LNCaP clone FGC (cell line): ENCODE data around the gene CAMK2N2.

ENCODE experiments used
- DNase-seq: peaks from one replicate; pipeline ENCODE4 v3.0.0-alpha.2; 2011; ENCODE audit warnings: low read depth
- H3K4me3 ChIP-seq: 2 replicates; pipeline ENCODE4 v1.5.1; 2011; ENCODE audit warnings: mild to moderate bottlenecking, low read depth, low read length, control low read depth
- TF ChIP-seq, protein P1 (sequence below): IDR thresholded peaks from 2 replicates; pipeline ENCODE4 v1.5.1; 2012; ENCODE audit warnings: mild to moderate bottlenecking; ENCODE audit not compliant: control insufficient read depth, insufficient read depth; ENCODE audit errors: extremely low read depth

CAMK2N2 gene

GRCh38 chr3:184290331-184290730 lies 29.0 kb upstream of the CAMK2N2 start:
- no peak for DNase-seq
- no peak overlapping the region for H3K4me3 ChIP-seq
- TF ChIP-seq, protein P1, sequence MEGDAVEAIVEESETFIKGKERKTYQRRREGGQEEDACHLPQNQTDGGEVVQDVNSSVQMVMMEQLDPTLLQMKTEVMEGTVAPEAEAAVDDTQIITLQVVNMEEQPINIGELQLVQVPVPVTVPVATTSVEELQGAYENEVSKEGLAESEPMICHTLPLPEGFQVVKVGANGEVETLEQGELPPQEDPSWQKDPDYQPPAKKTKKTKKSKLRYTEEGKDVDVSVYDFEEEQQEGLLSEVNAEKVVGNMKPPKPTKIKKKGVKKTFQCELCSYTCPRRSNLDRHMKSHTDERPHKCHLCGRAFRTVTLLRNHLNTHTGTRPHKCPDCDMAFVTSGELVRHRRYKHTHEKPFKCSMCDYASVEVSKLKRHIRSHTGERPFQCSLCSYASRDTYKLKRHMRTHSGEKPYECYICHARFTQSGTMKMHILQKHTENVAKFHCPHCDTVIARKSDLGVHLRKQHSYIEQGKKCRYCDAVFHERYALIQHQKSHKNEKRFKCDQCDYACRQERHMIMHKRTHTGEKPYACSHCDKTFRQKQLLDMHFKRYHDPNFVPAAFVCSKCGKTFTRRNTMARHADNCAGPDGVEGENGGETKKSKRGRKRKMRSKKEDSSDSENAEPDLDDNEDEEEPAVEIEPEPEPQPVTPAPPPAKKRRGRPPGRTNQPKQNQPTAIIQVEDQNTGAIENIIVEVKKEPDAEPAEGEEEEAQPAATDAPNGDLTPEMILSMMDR, result no peak

DNA sequence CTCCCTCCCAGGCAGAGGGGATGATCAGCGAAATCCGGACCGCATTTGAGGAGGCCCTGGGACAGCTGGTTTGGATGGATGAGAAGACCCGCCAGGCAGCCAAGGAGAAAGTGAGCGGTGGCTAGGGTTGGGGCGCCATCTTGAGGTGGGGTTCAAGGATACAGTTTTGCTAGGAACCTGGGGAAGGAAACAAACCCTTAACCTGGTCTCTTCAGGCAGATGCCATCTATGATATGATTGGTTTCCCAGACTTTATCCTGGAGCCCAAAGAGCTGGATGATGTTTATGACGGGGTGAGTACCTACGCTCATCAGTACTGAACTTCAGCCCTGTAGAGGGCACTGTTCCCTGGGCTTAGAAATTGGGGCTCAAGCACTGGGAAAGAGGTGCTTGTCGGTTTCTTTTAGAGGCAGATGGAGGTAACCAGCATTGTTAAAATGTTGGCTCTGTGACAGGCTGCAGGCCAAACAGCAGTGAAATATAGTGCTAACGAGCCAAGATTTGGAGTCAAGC lies 28.1 kb upstream of the CAMK2N2 start:
- peak; percentile 15 for DNase-seq
- no peak overlapping the region for H3K4me3 ChIP-seq
- TF ChIP-seq, protein P1, result peak; percentile 63

DNA sequence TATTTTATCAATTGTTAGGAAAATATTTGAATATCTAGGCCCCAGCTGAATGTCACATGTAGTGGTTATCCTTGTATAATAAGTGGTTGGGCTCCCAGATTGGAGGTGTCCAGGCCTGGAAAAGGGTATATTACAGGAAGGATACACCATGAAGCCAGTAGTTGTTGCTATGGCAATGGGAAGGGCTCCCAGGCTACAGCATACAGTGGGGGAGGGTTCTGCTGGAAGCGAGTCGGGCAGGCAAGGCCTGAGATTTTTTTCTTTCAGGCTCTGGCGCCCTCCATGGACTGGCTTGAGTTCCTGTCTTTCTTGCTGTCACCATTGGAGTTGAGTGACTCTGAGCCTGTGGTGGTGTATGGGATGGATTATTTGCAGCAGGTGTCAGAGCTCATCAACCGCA lies 23.3 kb upstream of the CAMK2N2 start:
- DNase-seq, result peak; percentile 69

DNA sequence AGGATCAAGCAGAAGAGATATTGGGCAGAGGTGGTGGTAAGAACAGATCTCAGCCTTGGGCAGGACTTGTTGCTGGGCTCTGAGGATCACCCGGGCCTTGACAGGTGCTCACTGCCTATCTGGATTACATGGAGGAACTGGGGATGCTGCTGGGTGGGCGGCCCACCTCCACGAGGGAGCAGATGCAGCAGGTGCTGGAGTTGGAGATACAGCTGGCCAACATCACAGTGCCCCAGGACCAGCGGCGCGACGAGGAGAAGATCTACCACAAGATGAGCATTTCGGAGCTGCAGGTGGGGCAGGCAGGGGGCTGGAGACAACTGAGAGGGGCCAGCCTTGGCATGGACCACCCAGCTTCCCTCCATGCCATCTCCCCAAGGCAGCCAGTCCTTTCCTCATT lies 22.3 kb upstream of the CAMK2N2 start:
- no peak overlapping the region for H3K4me3 ChIP-seq
- TF ChIP-seq, protein P1, result no peak
- DNase-seq, result no peak

More for the DNA sequence above, 23.3 kb upstream of the CAMK2N2 start:
- TF ChIP-seq, protein P1, result peak; percentile 75
- H3K4me3 ChIP-seq, result no peak overlapping the region

- TF ChIP-seq, protein P1, result no peak
- DNase-seq, result no peak
Measured at GRCh38 chr3:184282941-184283340, 21.6 kb upstream of the CAMK2N2 start.

DNA sequence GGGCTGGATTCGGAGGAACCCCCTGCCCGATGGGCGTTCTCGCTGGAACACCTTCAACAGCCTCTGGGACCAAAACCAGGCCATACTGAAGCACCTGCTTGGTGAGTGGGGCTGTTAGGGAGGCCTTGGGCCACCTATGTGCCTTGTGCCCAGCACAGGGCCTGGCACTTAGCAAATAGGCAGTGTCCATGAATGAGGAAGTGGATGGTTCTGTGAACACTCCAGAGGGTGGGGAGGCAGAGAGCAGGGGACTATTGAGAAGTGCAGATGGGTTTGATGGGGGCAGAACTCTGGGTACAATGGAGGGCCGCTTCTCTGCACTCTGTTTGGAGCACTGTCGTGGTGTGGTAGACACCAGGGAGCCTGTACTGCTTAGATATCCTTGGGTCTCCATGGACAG lies 16.0 kb upstream of the CAMK2N2 start:
- TF ChIP-seq, protein P1, result no peak
- no peak overlapping the region for H3K4me3 ChIP-seq
- no peak for DNase-seq

More at GRCh38 chr3:184282941-184283340, 21.6 kb upstream of the CAMK2N2 start:
- H3K4me3 ChIP-seq, result no peak overlapping the region
